MV-4-11 (cell line): ENCODE measurements around the gene GPBAR1.

Experiments
- DNase-seq: peaks from one replicate; lab custom pipeline; 2025; lab: John Stamatoyannopoulos, UW

The GPBAR1 gene, protein sequence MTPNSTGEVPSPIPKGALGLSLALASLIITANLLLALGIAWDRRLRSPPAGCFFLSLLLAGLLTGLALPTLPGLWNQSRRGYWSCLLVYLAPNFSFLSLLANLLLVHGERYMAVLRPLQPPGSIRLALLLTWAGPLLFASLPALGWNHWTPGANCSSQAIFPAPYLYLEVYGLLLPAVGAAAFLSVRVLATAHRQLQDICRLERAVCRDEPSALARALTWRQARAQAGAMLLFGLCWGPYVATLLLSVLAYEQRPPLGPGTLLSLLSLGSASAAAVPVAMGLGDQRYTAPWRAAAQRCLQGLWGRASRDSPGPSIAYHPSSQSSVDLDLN

DNA sequence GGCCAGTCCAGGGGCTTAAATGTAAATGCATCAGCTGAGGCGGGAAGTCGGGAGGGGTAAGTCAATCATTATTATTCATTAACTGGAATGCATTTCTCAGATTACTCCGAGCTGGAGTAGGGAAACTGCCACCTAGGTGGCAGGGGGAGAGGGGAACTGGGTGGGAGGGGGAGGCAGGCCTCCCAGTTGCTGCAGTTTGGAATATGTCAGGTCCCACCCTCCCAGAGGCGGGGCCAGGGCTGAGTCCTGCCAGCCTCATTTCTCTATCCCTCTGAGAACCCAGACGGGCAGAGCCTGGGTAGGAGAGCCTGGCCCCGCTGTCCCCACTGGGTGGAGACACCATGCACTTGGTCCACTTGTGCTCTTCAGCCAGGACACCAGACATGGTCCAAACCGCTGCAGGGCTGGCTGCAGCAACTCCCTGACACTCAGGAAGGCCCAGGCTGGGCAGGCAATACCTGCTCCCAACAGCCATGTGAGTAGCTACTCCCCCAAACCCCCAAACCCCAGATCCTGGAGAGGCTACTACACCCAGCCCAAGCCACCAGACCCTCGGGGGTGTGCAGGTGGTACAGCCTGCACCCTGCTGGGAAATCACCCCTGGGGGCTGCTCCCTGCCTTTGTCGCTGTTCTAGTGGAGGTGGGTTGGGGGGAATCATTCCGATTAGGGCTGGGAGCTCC lies at the start of gene GPBAR1:
Gene GPBAR1, plus strand, starts transcription at position 274 of the 681 bp plus-strand sequence. CDS start 1,710 bp downstream, outside the sequence.
- DNase-seq: no peak

DNA sequence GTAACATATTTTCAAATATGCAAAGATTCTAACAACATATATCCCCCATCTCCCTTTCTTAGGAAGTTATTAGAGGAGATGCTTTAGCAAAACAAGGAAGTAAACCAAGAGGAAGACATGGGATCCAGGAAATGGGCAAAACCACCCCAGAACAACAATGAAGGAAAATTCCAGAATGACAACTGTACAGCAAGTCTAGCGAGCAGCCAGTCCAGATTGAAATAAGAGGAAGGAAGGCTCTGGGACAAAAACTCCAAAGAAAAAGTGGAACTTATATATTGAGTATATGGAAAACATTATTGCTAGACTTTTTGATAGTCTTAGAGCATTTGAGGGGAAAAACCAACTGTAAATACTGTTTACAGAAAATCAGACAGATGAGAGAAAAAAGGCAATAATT lies 46.7 kb upstream of the GPBAR1 start:
- no peak for DNase-seq

DNA sequence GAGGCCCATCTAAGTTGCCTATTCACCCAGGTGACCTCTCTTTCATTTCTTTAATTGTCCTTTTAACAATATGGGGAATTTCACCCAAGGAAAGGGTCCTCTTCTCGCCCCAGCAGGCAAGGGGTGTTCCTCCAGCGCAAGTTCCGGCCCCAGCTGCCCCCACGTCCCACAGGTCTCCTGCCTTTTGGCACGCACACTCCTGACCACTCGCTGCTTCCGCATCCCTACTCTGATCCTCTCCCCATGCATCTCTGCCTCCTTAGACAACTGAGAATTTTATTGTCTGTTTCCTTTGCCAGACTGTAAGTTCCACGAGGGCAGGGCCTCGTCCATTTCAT lies 44.5 kb upstream of the GPBAR1 start:
- DNase-seq: no peak

DNA sequence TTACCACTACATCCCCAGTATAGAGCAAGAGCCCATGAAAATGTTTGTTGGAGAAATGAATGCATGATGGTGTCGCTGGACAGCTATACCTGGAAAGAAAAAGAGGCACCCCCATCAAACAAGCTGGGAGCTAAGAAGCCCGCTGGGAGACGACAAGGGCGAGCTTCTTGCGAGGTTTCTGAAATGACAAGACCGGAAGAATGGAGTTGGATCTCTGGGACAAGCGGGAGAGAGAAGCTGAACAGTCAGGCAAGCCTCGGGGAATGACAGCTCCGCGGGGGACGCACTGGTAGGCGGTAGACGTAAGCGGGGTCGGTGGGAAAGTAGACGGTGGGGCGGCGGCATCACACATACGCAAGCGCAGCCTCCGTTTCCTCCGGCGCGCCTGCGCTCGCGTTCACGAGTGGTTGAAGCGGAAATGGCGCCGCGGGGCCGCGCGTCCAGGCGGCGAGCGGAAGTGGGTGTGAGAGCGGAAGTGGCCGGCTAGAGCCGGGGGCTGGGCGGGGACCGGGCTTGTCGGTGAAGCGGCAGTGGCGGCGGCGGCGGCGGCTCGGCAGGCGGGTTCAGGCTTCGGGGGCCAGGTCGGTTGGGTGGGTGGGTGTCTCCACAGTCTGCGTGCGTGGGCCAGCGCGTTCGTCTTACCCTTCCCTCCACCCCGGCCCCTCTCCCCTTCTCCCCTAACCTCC lies 44.0 kb upstream of the GPBAR1 start, which contains the start of gene ARPC2:
Gene ARPC2, plus strand, starts transcription at position 516 of the 686 bp plus-strand sequence. CDS start 282 bp downstream, outside the sequence.
- DNase-seq: peak; percentile 90

DNA sequence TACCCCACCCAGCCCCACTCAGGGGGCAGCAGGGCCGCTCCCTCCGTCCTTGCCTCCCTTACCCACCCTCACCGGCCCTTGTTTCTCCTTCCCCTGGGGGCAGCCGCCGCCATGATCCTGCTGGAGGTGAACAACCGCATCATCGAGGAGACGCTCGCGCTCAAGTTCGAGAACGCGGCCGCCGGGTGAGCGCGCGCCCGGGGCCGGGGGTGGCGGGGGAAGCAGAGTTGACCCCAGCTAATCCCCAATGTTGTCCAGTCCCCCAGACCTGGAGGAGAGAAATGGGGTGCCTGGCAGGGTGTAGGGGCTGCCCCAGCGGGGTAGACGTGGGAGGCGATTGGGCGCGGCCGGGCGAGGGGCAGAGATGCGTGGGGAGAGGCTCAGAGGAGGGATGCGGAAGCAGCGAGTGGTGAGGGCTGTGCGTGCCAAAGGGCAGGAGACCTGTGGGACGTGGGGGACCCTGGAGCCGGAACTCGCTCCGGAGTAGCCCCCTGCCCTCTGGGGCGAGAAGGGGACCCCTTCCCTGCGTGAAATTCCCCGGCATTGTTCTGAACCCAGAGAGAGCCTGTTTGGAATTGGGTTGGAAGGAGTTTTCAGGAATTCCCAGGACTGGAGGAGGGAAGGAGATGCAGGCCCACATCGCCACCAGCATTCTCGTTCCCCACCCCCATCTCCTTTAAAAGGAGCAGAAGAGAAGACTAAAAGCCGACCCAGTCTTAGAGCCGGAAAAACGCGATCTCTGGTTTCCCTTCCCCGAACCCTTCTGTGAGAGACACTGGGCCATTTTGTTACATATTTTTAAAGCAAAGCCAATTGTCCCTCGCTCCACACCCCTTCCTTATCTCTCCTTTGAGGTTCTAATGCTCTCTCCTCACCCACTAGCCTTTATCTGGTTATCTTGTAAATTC lies 43.2 kb upstream of the GPBAR1 start:
- peak; percentile 49 for DNase-seq

DNA sequence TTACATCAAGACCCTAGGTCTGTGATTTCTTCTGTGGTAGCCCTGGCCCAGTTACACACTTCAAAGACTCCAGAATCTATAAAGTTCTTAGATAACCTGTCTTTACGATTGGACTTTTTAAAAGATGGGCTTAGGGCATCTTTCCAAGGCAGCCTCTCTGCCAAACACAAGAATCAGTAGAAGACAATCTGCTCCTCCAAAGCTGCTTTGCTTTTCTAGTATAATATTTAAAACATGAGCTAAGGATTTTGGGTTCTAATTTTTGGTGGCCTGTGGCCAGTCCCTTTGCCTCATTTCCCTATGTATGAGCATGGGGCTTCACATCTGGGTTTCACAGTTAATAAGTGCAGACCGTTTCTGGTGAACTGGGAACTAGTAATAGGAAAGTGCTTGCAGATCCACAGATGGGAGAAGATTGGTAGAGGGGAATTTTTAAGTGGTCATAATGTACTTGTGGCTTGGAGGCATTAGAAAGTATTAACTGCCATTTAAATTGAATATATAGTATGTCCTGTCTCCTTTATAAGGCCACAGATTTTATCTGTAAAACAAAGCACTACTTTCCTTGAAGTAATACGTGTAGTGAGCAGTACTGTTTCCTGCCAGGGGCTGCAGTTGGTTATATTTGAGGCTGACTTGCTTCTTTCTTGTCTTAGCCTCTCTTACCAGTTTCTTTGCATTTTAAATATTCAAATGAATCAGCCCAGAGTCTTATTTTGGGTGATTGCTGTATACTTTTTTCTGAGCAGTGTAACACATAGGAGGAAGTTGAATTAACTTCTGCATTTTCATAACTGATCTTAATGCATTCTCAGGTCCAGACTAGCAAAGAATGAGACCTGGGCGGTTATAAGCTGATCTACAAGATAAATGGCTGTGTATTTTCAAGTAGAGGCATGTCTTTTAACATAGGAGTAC lies 42.3 kb upstream of the GPBAR1 start:
- DNase-seq: peak; percentile 78

DNA sequence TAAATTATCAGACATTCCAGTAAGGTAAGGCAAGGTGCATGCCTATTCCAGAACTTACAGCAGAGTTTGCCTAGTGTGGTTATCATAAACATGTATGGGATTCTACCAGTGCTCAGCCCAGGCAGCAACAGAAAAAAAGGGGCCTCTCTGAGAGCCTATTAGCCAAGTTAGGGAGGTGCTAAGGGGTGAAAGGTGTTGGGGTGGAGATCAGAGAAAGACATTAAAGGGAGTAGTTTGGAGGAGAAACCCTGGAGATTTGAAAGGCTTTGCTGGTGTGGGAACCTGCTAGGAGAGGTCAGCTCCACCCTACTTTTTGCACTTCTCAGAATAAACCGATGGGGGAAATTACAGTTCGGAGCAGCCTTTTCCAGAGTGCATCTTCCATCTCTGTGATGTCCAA lies 40.9 kb upstream of the GPBAR1 start:
- DNase-seq: no peak

DNA sequence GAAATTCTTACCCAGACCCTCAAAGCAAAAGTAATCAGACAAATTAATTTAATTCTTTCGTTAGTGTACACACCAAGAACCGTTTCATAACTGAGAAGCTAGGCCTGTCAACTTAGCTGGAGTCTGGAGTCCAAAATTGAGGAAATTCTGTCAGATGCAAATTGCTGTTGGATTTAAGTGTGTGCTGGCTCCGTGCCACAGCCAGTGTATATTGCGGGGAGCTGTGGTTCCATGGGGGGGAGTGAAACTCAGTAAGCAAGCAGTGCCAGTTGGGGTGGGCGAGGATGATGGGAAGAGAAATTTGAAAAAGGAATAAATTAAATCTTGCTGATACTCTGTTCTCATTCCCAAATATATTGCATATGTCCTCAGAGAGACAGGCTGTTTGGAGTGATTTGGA lies 39.8 kb upstream of the GPBAR1 start:
- peak; percentile 19 for DNase-seq

DNA sequence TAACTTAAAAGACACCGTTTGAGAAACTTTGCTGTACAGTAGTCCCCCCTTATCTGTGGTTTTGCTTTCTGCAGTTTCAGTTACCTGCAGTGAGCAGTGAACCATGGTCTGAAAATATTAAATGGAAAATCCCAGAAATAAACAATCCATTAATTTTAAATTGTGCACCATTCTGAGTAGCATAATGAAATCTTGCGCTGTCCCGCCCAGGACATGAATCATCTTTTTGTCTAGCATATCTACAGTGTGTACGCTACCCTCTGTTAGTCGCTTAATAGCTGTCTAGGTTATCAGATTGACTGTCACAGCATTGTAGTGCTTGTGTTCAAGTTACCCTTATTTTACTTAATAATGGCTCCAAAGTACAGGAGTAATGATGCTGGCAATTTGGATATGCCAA lies 37.8 kb upstream of the GPBAR1 start:
- DNase-seq: no peak

DNA sequence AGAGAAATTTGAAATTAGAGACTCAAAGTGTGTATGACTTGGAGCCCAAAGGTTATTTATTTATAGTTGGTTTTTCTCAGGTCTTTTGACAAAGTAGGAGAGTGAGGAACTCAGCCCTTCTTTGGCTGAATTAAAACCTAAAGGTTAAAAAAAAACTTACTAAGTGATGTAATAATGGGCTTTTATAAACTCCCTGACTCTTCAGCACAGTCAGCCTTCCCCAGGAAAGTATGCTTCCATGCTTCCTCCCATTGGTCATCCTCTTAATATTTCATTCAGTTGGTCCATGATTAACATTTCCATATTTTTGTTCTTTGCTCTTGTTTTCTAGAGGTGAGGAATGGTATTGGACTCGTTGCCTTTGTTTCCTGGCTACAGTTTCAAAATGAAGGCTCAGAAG lies 36.6 kb upstream of the GPBAR1 start:
- no peak for DNase-seq

DNA sequence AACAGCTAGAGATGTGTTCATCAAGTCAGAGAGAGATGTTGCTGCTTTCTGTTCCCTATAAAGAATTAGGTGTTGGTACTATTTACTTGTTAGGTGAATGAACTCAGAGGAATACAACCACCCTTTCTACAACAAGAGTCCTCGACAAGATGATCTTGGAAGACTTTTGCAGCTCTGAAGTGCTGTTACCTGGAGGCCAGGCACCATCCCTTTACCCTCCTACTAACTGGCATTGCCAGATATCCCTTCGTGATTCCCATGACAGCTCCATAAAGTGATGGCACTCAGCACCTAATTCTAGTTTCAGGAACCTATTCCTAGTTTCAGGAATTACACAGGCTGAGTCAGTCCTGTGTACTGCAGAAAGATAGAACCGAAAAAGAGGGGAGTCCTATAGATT lies 33.9 kb upstream of the GPBAR1 start:
- DNase-seq: no peak

DNA sequence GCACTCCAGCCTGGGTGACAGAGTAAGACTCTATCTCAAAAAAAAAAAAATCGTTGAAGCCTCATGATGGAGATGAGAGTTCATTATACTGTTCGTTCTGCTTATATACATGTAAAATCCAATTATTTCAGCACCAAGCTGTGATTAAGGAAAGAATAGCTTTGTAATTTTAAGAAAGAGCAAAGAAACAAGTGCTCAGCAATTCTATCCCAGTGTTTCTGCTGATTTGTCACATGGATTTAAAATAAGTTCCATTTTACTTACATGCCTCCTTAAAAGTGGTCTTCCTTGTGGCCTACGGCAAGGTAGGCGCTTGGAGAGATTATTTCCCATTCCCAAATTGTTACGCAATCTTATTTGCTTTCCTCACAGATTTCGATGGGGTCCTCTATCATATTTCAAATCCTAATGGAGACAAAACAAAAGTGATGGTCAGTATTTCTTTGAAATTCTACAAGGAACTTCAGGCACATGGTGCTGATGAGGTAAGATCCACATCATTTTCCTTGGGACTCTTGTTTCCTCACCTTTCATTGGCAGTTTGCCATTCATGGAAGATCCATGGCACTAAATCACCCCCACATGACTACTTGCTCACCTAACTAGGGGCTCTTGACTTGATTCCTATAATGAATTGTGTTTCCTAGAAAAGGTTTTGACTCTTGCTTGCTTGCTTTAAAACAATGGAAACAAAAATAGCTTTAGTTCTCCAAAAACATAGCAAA lies 32.3 kb upstream of the GPBAR1 start:
- no peak for DNase-seq

DNA sequence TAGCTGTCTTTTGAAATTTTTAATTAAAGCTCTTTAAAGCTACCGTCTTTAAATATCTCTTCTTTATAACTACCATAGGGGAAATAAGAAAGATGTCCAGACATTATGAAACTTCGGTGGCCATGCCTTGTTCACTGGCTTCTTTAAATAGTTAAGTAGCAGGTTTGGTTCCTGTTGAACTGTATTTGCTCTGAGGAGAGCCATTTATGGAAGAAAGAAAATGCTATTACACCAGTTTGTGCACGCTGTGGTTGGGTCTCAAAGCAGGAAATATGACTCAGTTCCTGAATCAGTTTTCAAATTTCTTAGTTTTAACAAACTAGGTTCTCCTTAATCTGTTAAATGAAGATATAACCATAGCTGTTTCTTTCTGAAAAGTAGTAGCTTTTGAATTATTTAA lies 31.6 kb upstream of the GPBAR1 start:
- DNase-seq: peak; percentile 97

DNA sequence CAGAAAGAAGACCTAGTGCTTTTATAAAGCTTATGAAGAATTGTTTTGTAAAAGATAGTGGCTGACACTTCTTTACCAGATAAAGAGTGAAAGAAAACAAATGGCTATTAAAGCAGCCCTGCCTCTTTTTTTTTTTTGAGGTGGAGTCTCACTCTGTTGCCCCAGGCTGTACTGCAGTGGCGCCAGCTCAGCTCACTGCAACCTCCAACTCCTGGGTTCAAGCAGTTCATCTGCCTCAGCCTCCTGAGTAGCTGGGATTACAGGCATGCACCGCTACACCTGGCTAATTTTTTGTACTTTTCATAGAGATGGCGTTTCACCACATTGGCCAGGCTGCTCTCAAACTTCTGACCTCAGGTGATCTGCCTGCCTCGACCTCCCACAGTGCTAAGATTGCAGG lies 31.0 kb upstream of the GPBAR1 start:
- no peak for DNase-seq

DNA sequence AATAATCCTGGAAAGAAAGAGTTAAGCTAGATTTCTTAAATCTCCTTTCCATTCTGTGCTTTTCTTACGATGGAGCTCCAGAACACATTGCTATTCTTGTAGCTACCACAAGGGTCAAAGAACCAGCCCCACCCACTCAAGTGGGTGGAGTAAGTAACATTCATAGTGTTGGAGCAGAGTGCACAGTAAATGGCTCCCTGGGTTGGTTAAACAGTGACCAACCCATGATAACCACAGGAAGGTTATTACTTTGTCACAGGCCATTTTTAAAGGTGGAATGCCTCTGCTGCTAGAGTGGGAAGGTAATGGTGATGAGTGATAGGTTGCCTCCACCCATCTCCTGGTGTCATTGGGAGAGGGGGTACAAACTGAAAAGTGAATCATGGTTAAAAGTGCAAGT lies 29.9 kb upstream of the GPBAR1 start:
- peak; percentile 34 for DNase-seq

DNA sequence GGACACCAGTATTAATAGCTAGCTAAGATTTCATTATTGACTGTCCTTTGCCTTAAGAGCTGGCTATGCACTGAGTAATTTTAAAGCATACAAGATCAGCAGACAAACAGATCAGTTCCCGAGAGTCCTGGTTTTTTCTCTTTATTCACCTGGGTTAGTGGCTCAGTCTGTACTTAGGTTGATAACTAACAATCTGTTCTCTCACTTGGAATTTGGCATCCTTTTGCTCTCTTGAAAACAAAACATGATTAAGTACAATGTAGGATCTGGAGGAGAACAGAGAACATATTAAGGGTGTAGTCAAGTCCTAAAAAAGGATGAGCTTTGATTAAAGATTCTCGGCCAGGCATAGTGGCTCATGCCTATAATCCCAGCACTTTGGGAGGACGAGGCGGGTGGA lies 27.3 kb upstream of the GPBAR1 start:
- DNase-seq: no peak

DNA sequence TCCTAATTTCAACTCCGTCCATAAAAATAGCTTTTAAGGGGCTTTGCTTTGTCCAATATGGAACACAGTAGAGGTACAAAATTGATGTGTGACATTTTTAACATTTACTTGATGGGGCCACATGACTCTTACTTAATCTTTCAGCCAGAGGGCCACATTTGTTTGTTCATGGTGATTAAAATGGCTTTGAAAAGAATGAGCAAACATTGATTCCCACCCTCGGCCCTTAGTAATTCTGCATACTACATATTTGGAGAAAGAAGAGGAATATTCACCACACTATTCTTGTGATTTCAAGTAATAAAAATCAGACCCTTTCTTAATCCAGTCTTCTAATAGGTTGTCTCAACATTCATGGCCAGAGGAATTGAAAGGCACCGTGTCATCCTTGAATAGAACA lies 26.3 kb upstream of the GPBAR1 start:
- DNase-seq: no peak

DNA sequence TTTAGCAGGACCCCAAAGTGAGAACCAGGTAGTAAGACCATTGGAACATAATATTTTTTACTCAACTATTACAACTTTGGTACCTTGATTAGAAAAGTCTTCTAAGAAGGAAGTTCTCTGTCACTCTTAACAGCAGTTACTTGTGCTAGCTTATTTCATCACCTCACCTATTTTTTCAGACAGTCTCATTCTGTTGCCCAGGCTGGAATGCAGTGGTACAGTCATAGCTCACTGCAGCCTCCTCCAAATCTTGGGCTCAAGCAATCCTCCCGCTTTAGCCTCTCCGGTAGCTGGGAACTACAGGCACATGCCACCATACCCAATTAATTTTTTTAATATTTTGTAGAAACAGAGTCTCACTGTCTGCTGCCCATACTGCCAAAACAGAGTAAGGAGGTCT lies 25.8 kb upstream of the GPBAR1 start:
- no peak for DNase-seq

DNA sequence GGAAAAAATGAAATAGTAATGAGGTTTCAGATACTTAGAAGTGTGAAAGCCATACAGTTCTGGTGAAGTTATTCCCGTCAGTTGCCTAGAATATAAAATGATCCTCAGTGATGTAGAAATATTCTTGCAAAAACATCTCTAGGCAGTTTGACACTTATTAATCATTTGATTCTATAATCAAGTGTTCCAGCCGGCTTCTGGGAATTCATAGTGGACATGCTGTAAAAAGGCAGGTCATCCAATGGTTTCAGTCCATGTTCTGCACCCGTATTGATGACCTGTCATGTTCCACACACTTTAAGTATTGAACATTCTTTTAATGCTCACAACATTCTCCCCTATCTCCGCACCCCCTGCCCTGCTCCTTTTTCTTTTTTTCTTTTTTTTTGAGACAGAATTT lies 24.0 kb upstream of the GPBAR1 start:
- DNase-seq: no peak

DNA sequence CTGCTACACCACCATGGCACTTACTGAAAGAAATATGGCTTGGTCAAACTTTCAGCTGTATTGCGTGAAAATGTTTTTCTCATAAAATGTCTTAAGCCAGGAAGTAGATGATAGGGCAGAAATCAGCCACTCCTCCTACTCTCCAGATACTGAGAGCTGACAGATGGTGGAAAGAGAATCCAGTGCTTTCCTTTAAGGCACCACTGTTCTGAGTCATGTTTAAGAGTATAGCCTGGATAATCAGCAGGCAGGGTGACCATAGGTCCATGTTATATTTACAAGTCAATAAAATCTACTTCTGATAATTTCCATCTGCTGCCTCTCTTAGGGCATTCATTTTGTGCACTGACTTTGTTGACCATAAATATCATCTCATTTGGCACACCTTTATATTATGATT lies 21.9 kb upstream of the GPBAR1 start:
- DNase-seq: no peak
